Suprapubic skin (tissue), 3 donors: Measurements from ENCODE around the gene PITPNM2.

Experiments
- POLR2A ChIP-seq, 2 donors: fragments of 450-650 bp; IDR thresholded peaks; one replicate each; pipeline ENCODE4 v1.6.1; 2017; ENCODE audit warnings: antibody characterized with exemption in 2 of 2, mild to moderate bottlenecking in 2 of 2, moderate library complexity in 2 of 2
- TF ChIP-seq, protein P1 (sequence below), 2 donors: fragments of 200-600 bp in 1 of 2; fragments of 450-650 bp in 1 of 2; sonication (generic) in 1 of 2; IDR thresholded peaks; one replicate each; pipeline ENCODE4 v1.5.1; 2016 to 2019; ENCODE audit warnings: antibody characterized with exemption in 2 of 2, mild to moderate bottlenecking in 1 of 2, moderate library complexity in 1 of 2

DNA sequence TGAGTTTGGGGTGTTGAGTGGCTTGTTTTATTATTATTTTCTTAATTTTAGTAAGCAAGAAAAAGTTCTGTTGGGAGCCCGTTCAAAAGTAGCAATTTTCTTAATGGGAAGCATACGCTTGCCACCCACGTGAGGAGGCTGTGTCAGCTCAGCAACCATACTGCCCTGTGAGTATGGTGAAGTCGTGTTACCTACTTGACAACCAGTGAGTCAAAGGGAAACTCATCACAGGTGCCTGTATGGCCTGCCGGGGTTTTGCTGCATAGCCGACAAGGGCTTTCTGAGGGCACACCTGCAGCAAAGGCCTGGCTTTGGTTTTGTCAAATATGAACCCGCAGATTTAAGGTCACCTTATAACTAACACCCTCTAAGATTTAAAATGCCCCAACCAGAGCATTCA lies 31.1 kb downstream of the PITPNM2 start:
- TF ChIP-seq POLR2A (IDR thresholded peaks at IDR 0.05), result no peak
- TF ChIP-seq, protein P1, sequence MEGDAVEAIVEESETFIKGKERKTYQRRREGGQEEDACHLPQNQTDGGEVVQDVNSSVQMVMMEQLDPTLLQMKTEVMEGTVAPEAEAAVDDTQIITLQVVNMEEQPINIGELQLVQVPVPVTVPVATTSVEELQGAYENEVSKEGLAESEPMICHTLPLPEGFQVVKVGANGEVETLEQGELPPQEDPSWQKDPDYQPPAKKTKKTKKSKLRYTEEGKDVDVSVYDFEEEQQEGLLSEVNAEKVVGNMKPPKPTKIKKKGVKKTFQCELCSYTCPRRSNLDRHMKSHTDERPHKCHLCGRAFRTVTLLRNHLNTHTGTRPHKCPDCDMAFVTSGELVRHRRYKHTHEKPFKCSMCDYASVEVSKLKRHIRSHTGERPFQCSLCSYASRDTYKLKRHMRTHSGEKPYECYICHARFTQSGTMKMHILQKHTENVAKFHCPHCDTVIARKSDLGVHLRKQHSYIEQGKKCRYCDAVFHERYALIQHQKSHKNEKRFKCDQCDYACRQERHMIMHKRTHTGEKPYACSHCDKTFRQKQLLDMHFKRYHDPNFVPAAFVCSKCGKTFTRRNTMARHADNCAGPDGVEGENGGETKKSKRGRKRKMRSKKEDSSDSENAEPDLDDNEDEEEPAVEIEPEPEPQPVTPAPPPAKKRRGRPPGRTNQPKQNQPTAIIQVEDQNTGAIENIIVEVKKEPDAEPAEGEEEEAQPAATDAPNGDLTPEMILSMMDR (IDR thresholded peaks at IDR 0.05), result no peak
